HG03175 (cell line): ENCODE data around the gene TBC1D8B.

Experiments
- ATAC-seq: cut with Tn5 transposase; IDR thresholded peaks from one replicate; pipeline ENCODE4 v1.9.1; 2021; ENCODE audit warnings: mild to moderate bottlenecking, moderate library complexity; ENCODE audit not compliant: unreplicated experiment

TBC1D8B gene

GRCh38 chrX:106897259-106897658 lies 94.8 kb downstream of the TBC1D8B start:
- no peak for ATAC-seq

GRCh38 chrX:106898462-106898861 lies 96.0 kb downstream of the TBC1D8B start:
- peak; percentile 75 for ATAC-seq

- no peak for ATAC-seq
These were observed 96.8 kb downstream of the TBC1D8B start for GRCh38 chrX:106899276-106899675.

- ATAC-seq: no peak
These were observed 97.4 kb downstream of the TBC1D8B start for GRCh38 chrX:106899841-106900240.

- ATAC-seq: no peak
These were observed 98.9 kb downstream of the TBC1D8B start for GRCh38 chrX:106901341-106901740.

GRCh38 chrX:106901781-106902219 lies 99.3 kb downstream of the TBC1D8B start:
- no peak for ATAC-seq

- ATAC-seq: no peak
These were observed 100.2 kb downstream of the TBC1D8B start for GRCh38 chrX:106902684-106903083.

- ATAC-seq: peak; percentile 42
These were observed 100.9 kb downstream of the TBC1D8B start, which contains the start of gene RIPPLY1 for GRCh38 chrX:106903291-106903824. TSS of gene RIPPLY1 (minus strand) at chrX:106903341. CDS start at chrX:106903287, 54 bp downstream.

- ATAC-seq: no peak
These were observed 101.5 kb downstream of the TBC1D8B start for GRCh38 chrX:106903856-106904528.

GRCh38 chrX:106905064-106905708 lies 102.7 kb downstream of the TBC1D8B start:
- no peak for ATAC-seq

- ATAC-seq: no peak
These were observed 103.9 kb downstream of the TBC1D8B start for GRCh38 chrX:106906361-106906760.

GRCh38 chrX:106912864-106913263 lies 110.4 kb downstream of the TBC1D8B start:
- no peak for ATAC-seq

GRCh38 chrX:106917830-106918500 lies 115.5 kb downstream of the TBC1D8B start:
- ATAC-seq: no peak

- no peak for ATAC-seq
These were observed 117.5 kb downstream of the TBC1D8B start, which contains the start of gene CLDN2 for GRCh38 chrX:106919932-106920452. TSS of gene CLDN2 (plus strand) at chrX:106920402. CDS start at chrX:106928229, 7,827 bp downstream.

- no peak for ATAC-seq
These were observed 119.2 kb downstream of the TBC1D8B start for GRCh38 chrX:106921637-106922036.
